ENCODE measurements around the gene FSTL1.

- TF ChIP-seq ATF2 (tag by site-specific recombination; IDR thresholded peaks at IDR 0.05; ENCODE audit: low read depth) (no peak), YY1 (tag by site-specific recombination; IDR thresholded peaks at IDR 0.05) (no peak), ZNF350 (tag by site-specific recombination; IDR thresholded peaks at IDR 0.05) (no peak), ZNF354C (tag by site-specific recombination; IDR thresholded peaks at IDR 0.05; ENCODE audit: borderline replicate concordance, low read depth) (no peak), ZNF768 (tag by site-specific recombination; IDR thresholded peaks at IDR 0.05) (no peak)
Observed at GRCh38 chr3:120410541-120410940, 40.3 kb downstream of the FSTL1 start.
